Activated gamma-delta T cell treated with Interleukin-2 at 50 U/mL for 16 hours (primary cell): Measurements from ENCODE around the gene SCYL2.
"Not testable (repeated sequence)": the region's sequence is repeated elsewhere in the genome, so short reads cannot be mapped to it uniquely, and the experiment has no call there.

Experiments
- DNase-seq: peaks from one replicate; pipeline ENCODE4 v3.0.0-alpha.2; 2020

SCYL2 gene, protein sequence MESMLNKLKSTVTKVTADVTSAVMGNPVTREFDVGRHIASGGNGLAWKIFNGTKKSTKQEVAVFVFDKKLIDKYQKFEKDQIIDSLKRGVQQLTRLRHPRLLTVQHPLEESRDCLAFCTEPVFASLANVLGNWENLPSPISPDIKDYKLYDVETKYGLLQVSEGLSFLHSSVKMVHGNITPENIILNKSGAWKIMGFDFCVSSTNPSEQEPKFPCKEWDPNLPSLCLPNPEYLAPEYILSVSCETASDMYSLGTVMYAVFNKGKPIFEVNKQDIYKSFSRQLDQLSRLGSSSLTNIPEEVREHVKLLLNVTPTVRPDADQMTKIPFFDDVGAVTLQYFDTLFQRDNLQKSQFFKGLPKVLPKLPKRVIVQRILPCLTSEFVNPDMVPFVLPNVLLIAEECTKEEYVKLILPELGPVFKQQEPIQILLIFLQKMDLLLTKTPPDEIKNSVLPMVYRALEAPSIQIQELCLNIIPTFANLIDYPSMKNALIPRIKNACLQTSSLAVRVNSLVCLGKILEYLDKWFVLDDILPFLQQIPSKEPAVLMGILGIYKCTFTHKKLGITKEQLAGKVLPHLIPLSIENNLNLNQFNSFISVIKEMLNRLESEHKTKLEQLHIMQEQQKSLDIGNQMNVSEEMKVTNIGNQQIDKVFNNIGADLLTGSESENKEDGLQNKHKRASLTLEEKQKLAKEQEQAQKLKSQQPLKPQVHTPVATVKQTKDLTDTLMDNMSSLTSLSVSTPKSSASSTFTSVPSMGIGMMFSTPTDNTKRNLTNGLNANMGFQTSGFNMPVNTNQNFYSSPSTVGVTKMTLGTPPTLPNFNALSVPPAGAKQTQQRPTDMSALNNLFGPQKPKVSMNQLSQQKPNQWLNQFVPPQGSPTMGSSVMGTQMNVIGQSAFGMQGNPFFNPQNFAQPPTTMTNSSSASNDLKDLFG

DNA sequence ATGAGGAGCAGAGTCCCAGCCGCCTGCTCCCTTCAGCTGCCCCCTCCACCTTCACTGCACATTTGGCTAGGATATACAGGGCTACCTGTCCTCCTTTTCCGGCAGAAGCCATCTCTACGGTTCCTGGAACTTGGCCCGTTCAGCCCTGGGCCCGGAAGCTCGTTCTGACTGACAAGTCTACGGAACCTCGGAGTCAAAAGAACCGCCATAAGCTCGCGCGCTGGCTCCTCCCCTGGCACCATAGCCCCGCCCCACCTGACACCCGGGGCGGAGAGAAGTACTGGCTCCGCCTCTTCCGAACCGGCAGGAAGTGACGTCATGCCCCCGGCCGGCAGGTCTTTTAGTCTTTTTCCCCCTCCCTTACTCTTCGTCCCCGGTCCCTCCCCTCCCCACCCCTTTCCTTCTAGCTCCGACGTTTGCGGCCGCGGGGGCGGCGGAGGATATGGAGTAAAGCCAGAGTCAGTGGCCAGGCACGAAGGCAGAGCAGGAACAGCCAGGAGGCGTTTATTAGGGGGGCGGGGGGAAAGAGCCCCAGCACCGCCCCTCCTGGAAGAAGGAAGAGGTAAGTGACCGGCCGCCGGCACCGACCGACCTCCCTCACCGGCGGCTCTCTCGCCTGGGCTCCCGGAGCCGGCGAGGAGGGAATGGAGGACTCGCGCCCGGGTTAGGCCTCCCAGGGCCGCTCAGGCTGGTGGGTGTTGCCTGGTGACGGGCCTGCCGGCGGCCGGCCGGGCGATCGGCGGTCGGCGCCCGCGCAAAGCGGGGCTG is at the start of gene SCYL2, which contains the start of gene DEPDC4:
Gene SCYL2 (plus strand): TSS at position 343 of the 768 bp plus-strand sequence. CDS start 15,794 bp downstream, outside the sequence.
Gene DEPDC4 (minus strand): TSS at position 245 of the 768 bp plus-strand sequence. CDS start 3 bp downstream, at position 242.
- peak; percentile 91 for DNase-seq

DNA sequence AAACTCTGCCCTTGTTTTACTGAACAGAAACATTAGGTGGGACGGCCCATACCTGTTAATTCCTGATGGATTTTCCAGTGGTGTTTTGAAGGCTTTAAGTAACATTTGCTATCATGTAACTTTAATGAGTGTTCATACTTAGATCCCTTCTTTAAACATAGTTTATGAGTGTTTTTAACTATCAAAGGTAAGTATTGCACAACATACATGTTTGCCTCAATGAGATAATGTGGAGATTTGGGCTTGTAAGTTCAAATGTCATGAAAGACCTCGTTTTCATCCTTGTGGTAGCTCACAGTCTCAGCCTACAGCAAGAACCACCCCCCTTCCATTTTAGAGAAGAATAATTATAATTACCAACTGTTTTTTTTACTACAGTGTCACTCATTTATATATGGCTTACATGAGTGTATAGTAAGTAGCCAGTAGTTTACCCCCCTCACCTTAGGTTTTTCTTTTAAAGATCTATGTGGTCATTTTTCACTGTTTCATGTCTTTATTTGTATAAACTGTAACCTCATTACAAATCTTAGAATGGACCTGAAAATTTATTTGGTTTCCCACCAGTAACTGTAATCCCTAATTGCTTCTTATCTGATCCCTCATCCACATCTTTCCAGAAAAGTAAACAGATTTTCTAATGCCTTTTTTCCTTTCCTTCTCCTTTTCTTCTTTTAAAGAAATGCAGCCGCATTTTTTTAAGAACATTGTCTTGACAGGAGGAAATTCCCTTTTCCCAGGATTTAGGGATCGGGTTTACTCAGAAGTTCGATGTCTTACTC is 47.5 kb upstream of the SCYL2 start:
- no peak for DNase-seq

DNA sequence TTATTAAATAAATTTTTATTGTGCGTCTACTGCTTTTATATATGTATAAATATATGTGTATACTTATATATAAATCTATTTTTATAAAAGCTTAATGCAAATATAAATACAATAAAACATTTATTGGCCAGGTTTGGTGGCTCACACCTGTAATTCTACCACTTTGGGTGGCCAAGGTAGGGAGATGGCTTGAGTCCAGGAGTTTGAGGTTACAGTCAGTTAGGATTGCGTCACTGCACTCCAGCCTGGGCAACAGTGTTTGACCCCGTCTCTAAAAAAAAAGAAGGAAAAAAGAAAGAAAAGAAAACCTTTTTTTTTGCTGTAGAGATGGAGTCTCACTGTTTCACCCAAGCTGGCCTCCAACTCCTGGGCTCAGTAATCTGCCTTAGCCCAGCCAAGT is 45.5 kb upstream of the SCYL2 start:
- no peak for DNase-seq

DNA sequence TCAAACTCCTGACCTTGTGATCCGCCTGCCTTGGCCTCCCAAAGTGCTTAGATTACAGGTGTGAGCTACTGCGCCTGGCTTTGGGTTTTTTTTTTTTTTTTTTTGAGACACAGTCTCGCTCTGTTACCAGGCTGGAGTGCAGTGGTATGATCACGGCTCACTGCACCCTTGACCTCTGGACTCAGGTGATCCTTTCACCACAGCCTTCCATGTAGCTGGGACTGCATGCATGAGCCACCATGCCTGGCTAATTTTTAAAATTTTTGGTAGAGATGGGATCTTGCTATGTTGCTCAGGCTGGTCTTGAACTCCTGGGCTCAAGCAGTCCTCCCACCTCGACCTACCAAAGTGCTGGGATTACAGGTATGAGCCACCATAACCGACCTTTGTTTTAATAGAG is 44.8 kb upstream of the SCYL2 start:
- DNase-seq, result not testable (repeated sequence)

DNA sequence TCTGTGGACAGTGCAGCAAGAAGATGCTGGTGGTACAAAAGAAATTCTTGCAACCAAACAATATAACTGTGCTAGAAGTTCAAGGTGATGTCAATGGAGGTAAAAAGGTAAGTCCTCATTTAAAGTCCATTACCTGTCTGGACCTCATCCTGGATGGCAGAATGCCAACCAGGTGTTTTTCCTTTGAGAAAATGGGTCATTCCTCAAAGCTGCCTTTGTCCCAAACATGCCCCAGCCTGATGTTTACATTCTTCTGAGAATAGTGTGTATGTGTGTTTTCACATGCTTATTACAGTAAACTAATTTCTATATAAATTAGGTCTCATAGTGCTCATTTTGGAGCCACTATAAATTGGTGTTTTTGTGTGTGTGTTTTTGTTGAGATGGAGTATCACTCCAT is 41.5 kb upstream of the SCYL2 start:
- no peak for DNase-seq

DNA sequence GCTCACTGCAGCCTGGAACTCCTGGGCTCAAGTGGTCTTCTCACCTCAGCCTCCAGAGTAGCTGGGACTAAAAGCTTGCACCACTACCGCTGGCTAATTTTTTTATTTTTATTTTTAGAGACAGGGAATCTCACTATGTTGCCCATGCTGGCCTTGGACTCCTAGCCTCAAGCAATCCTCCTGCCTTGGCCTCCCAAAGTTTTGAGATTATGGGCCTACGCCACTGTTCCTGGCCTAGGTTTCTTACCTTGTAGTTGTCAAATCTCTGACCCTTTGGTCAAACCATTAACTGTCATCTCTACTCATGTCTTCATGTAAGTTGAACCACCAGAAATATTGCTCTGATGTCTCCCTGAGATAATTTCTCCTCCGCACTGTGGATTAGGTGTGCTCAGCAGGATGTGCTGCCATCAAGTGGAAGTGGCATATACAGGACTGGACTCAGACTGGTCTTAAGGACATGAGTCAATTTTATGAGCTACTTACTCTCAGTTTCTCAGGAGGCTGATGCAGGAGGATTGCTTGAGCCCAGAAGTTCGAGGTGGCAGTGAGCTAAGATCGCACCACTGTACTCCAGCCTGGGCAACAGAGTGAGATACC is 37.8 kb upstream of the SCYL2 start:
- no peak for DNase-seq

DNA sequence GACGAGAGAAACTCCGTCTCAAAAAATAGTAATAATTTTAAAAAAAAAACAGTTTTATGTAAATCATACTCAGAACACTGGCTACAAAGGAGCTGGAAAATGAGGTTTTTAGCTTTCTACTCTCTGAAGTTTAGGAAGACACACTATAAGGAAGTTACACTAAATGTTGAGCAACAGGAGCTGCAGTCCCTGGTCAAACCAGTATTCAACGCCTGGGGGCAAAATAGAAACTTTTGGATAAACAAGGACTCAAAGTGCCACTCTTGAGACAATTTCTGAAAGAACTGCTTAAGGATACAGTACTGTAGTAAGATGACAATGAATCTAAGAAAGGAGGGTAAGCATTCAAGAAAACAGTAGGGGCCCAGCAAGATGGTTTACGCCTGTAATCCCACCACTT is 37.1 kb upstream of the SCYL2 start:
- no peak for DNase-seq

DNA sequence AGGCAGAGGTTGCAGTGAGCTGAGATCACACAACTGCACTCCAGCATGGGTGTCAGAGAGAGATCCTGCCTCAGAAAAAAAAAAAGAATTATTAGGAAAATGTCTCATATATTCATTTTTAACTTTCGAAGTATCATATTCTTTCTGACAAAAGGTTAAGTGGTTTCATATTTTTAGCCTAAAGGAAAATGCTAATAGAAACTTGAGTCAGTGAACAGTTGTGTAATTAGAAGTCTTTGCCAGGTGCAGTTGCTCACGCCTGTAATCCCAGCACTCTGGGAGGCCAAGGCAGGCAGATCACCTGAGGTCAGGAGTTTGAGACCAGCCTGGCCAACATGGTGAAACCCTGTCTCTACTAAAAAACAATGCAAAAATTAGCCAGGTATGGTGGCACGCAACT is 35.1 kb upstream of the SCYL2 start:
- not testable (repeated sequence) for DNase-seq

DNA sequence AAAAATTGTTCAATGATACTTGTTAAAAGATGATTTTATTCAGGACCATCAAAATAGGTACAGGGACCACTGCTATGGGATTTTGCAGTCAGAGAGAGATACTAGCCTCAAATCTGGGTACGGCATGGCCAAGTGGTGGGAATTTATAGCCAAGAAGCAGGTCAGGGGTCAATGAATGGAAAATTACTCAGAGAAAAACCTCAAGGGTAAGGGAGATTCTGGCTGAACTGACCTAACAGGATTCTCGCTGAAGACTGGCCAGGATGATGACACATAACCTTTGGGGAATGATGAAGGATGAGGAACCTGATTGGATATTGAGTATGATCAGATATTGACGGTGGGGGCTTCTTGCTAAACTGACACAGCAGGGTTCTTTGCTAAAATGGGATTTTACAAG is 32.8 kb upstream of the SCYL2 start:
- DNase-seq, result no peak

DNA sequence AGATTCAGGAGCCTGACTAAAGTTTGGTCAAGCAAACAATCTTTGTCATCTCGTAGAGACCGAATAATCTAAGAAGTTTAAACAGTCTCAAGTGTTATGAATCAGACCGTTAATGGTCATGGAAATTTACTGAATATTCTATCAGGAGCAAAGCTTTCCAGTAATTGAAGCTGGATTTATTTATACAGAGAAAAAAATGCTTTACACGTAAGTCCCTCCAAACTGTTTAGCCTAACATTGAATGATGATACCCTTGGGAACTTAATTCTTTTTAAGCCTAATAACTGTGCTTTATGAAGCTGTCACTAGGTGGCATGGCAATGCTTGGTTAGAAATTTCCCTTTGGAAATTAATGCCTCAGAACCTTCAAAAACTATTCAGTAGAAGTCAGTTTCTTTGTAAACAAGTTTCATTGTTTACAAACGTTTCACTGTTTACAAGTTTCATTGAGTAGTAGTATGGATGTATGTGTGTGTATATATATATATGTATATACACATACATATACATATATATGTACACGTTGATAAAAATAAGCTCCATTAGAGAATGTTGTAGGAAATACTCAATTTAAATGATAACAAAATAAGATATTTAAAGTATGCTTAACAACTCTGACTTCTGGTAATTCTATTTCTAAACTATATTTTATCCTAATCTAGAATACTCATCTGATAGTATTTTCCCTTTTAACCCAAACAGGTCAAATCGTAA is 32.2 kb upstream of the SCYL2 start:
- DNase-seq, result no peak

DNA sequence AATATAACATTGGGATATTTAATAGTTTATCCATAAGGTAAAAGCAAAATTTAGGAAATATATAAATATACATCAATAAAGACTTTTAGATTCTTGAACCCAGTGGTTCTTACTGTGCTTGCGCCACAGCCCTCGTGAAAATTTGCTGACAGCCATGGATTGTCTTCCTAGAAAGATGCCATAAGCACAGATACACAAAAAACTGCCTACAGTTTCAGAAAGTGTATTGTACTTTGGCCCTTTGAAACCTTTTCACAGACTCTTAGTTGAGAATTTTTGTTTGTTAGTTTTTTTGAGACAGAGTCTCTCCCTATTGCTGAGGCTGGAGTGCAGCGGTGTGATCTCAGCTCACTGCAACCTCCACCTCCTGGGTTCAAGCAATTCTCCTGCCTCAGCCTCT is 28.2 kb upstream of the SCYL2 start:
- no peak for DNase-seq

DNA sequence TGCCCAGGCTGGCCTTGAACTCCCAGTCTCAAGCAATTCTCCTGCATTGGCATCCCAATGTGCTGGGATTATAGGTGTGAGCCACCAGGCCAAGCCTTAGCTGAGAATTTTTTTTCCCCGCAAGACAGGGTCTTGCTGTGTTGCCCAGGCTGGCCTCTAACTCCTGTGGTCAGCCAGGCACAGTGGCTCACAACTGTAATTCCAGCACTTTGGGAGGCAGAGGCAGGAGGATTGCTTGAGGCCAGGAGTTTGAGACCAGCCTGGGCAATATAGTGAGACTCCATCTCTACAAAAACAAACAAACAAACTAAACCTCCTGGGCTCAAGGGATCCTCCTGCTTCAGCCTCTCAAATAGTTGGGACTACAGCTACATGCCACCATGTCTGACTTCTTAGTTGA is 27.4 kb upstream of the SCYL2 start:
- no peak for DNase-seq

DNA sequence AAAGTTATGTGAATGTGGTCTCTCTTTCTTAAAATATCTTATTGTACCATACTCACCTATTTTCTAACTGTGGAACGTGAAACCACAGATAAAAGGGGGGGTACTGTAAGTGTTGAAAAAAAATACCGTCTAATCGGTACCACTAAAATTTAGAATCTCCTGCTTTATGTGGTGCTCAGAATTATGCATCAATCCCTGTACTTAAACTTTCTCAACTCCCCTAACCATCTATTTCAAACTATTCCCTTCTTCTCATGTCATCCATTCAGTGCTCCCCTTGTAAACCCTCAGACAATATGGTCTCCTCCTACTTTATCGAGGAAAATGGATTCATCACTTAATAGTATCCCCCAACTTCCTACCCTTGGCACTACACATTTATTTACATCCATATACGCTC is 23.8 kb upstream of the SCYL2 start:
- DNase-seq, result no peak

DNA sequence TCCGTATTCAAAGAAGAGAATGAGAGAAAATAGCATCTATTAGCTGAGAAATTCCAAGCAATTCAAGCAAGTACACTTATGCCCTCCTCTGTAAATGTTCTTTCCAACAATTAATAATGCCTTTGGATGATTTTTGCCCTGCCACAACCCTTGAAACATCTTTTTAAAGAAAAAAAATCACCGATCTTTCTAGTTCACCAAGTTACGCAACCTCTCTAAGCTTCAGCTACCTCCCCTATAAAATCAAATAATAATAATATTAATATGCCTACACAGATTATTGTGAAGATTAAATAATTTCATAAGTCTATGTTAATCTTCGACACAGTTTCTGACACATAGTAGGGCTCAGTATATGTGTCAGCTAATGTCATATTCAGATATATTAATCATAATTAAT is 19.2 kb upstream of the SCYL2 start:
- no peak for DNase-seq

DNA sequence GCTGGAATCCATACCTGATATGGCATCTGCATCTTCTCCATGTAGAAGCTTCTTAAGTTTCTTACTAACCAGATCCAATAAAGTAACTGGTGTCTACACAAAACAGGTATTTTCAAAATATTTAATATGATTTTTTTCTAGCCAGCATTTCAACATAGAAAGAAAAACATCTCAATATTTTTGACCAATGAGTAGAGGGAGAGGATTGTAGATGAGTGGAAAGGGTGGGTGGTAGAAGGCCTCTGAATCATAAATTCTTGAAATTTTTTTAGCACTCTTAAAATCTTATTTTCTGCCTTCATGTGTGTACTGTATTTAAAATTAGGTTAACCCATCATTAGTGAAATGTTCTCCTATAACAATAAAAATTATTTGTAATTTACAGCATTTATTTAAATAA is 18.1 kb upstream of the SCYL2 start:
- DNase-seq, result no peak

DNA sequence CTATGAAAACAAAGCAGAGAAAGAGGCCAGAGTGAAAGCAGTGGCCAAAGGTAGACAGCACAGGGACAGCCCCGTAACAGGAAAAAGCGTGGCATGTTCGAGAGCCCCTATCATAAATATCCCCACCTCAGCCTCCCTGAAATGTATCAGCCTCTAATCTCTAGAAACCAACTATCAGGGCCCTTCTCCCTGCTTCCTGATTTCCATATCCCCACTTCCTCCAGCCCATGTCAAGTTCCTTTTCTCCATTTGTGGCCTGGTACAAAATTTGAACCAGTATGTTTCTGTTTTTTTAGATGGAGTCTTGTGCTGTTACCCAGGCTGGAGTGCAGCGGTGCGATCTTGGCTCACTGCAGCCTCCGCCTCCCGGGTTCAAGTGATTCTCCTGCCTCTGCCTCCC is 17.0 kb upstream of the SCYL2 start:
- DNase-seq, result no peak

DNA sequence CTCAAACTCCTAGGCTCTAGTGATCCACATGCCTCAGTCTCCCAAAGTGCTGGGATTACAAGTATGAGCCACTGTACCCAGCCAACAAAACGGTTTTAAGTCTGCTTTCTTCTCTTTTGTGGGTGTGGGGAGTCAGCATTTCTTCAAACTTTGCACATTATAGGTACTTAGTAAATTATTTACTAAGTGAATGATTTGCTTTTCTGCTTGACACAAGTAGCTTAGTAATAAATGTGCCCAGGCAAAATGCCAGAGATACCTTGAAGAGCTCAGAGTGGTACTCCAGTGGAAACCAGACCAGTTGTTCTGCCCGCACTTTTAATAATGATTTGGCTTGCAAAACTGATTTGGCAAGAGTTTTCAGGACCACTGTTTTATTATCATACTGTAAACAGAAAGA is 15.1 kb upstream of the SCYL2 start:
- no peak for DNase-seq

DNA sequence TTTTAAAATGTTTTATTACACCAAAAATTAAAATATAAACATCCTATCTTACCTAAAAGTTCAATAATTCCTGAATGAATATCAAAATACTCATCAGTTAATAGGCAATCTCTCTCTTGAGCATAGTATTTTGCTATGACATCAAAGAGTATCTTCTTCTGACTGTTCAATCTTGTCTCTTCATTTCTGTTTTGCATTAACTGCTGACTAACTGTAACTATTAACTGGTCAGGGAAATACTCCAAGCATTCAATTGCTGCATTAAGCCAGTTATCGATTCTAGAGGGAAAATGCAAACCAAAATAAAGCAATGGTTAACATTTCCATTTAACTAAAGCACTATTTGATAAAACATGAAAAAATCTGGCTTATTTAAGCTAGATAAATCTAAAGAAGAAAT is 13.5 kb upstream of the SCYL2 start:
- DNase-seq, result no peak

DNA sequence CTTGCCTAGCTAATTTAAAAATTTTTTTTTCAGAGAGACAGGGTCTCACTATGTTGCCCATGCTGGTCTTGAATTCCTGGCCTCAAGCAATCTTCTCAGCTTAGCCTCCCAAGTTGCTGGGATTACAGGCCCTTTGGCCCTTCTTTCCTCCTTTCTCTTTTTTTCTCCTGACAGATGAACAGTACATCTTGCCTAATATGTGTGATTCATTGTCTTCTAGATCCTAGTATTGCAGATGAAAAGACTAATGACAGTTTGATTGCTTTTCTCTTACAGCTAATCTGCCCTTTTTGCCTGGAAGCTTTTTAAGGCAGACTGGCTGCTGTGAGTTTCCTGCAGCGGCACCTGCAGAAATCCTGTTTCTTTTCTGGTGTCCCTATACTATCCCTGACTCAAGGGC is 12.1 kb upstream of the SCYL2 start:
- no peak for DNase-seq

DNA sequence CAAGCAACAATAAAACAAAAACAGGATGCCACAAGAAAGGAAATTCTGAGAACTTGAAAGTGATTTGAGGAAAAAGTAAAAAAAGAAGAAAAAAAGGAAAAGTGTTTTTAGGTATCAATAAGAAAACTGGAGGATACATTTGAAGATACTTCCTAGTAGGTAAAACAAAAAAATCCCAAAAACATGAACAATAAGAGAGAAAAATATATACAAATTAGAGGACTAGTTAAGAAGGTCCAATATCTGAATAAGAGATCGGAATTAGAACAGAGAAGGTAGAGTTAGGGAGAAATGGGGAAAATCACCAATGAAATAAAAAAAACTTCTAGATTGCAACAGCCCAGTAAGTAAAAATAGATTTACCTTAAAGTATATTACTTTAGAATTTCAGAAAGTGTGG is 8.8 kb upstream of the SCYL2 start:
- no peak for DNase-seq

DNA sequence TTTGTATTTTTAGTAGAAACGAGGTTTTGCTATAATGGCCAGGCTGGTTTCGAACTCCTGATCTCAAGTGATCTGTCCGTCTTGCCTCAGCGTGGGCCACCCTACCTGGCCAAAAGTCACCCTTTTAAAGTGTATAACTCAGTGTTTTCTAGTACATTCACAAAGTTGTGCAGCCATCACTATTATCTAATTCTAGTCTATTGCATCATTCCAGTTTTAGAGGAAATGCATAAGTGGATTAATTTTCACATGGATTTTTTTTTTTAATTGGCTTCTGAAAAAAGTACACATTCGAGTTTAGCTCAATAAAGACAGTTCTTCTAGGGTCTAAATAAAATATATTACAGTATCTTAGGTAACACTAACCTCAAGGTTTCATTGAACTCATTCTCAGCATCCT is 3.8 kb upstream of the SCYL2 start:
- no peak for DNase-seq
